ENCODE data around the gene PTP4A2.
"Not testable (repeated sequence)": the region's sequence is repeated elsewhere in the genome, so short reads cannot be mapped to it uniquely, and the experiment has no call there.

Gene PTP4A2

DNA sequence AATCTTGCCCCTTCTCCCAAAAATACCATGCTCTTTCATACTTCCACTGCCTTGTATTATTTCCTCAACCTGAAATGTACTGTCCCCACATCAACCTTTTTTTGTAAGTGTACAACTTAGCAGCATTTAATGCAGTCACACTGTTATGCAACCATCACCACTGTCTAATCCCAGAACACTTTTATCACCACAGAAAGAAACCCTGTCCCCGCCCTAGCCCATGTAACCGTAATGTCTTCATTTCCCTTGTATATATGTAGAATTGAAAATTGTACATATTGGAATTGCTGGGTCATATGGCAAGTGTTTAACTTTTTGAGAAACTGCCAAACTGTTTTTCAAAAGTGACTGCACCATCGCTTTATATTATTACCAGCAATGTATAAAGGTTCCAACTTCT lies 37.4 kb downstream of the PTP4A2 start:
- H3K4me2 ChIP-seq (ENCODE audit: low read length) = no peak overlapping the region
- peaks cover 11% of the 10 kb centered on the region for H3K36me3 ChIP-seq (ENCODE audit: insufficient read depth, low read length)
- no peaks in the 10 kb centered on the region for H3K27me3 ChIP-seq (ENCODE audit: control insufficient read depth, insufficient read depth, low read length)
- H3K4me3 ChIP-seq (ENCODE audit: low read length) = no peak overlapping the region
- no peaks in the 10 kb centered on the region for H3K9me3 ChIP-seq (replicated peaks; ENCODE audit: low read length)
- H3K4me1 ChIP-seq (ENCODE audit: control insufficient read depth, insufficient read depth, low read length) = peaks cover 4% of the 10 kb centered on the region
- no peak overlapping the region for H3K9ac ChIP-seq (ENCODE audit: low read depth, low read length)

GRCh38 chr1:31897526-31898100 lies 40.6 kb downstream of the PTP4A2 start:
- Histone ChIP-seq H3K36me3 (ENCODE audit: insufficient read depth, low read length) (no peaks in the 10 kb centered on the region), H3K9ac (ENCODE audit: low read depth, low read length) (no peak overlapping the region), H3K4me1 (ENCODE audit: control insufficient read depth, insufficient read depth, low read length) (peaks cover 4% of the 10 kb centered on the region), H3K9me3 (replicated peaks; ENCODE audit: low read length) (no peaks in the 10 kb centered on the region), H3K4me3 (ENCODE audit: low read length) (no peak overlapping the region), H3K27me3 (ENCODE audit: control insufficient read depth, insufficient read depth, low read length) (no peaks in the 10 kb centered on the region), H3K4me2 (ENCODE audit: low read length) (no peak overlapping the region)

GRCh38 chr1:31895474-31896198 lies 42.5 kb downstream of the PTP4A2 start:
- not testable (repeated sequence) for H3K9me3 ChIP-seq (replicated peaks; ENCODE audit: low read length)

DNA sequence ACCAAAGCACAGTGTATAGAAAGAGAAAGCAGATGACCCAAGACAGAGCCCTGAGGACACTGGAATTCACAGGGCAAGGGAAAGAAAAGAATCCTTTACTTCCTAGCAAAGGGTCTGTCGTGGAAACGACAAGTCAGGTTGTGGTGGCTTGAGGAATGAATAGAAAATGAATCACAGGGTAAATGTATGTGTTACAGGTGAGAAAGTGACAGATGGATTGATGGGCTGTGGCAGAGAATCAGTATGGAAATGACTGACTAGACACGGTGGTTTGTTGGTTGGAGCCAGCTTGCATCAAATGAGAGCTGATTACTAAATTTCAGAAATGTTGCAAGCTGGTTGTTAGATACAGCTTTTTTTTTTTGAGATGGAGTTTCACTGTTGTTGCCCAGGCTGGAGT lies 46.9 kb downstream of the PTP4A2 start:
- no peaks in the 10 kb centered on the region for H3K36me3 ChIP-seq (ENCODE audit: insufficient read depth, low read length)
- H3K4me2 ChIP-seq (ENCODE audit: low read length) = no peak overlapping the region
- H3K9me3 ChIP-seq (replicated peaks; ENCODE audit: low read length) = no peaks in the 10 kb centered on the region
- H3K9ac ChIP-seq (ENCODE audit: low read depth, low read length) = no peak overlapping the region
- H3K4me3 ChIP-seq (ENCODE audit: low read length) = no peak overlapping the region
- H3K4me1 ChIP-seq (ENCODE audit: control insufficient read depth, insufficient read depth, low read length) = no peaks in the 10 kb centered on the region
- H3K27me3 ChIP-seq (ENCODE audit: control insufficient read depth, insufficient read depth, low read length) = no peaks in the 10 kb centered on the region

More at GRCh38 chr1:31895474-31896198, 42.5 kb downstream of the PTP4A2 start:
- H3K4me3 ChIP-seq (ENCODE audit: low read length); H3K9ac ChIP-seq (ENCODE audit: low read depth, low read length); H3K4me2 ChIP-seq (ENCODE audit: low read length); H3K36me3 ChIP-seq (ENCODE audit: insufficient read depth, low read length); H3K4me1 ChIP-seq (ENCODE audit: control insufficient read depth, insufficient read depth, low read length); H3K27me3 ChIP-seq (ENCODE audit: control insufficient read depth, insufficient read depth, low read length): not testable (repeated sequence)

- no peak overlapping the region for H3K4me2 ChIP-seq (ENCODE audit: low read length)
- H3K27me3 ChIP-seq (ENCODE audit: control insufficient read depth, insufficient read depth, low read length) = no peaks in the 10 kb centered on the region
- no peak overlapping the region for H3K4me3 ChIP-seq (ENCODE audit: low read length)
- H3K4me1 ChIP-seq (ENCODE audit: control insufficient read depth, insufficient read depth, low read length) = no peaks in the 10 kb centered on the region
- no peak overlapping the region for H3K9ac ChIP-seq (ENCODE audit: low read depth, low read length)
- H3K9me3 ChIP-seq (replicated peaks; ENCODE audit: low read length) = no peaks in the 10 kb centered on the region
- no peaks in the 10 kb centered on the region for H3K36me3 ChIP-seq (ENCODE audit: insufficient read depth, low read length)
These were observed 49.9 kb downstream of the PTP4A2 start for GRCh38 chr1:31888291-31888690.

GRCh38 chr1:31886866-31887265 lies 51.3 kb downstream of the PTP4A2 start:
- Histone ChIP-seq H3K36me3 (ENCODE audit: insufficient read depth, low read length) (no peaks in the 10 kb centered on the region), H3K4me2 (ENCODE audit: low read length) (no peak overlapping the region), H3K4me1 (ENCODE audit: control insufficient read depth, insufficient read depth, low read length) (no peaks in the 10 kb centered on the region)

DNA sequence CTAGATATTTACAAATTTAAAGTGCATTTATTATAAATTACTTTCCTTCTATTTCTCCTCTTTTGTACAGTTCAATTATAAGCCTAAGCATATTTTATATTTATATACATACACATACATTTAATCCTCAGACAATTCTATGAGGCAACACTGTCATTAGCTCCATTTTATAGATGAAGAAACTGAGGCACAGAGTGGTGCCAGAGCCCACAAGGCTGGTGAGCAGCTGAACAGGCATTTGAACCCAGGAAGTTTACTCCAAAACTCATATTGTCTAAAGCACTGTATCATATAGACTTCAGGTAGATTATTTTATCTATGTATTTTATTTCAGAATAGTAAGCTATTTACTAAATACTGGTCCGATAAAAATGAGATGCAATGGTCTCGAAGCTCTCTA lies 52.3 kb downstream of the PTP4A2 start:
- H3K4me1 ChIP-seq (ENCODE audit: control insufficient read depth, insufficient read depth, low read length) = no peaks in the 10 kb centered on the region
- H3K9me3 ChIP-seq (replicated peaks; ENCODE audit: low read length) = no peaks in the 10 kb centered on the region
- no peak overlapping the region for H3K4me3 ChIP-seq (ENCODE audit: low read length)
- H3K27me3 ChIP-seq (ENCODE audit: control insufficient read depth, insufficient read depth, low read length) = peaks cover 9% of the 10 kb centered on the region
- no peaks in the 10 kb centered on the region for H3K36me3 ChIP-seq (ENCODE audit: insufficient read depth, low read length)
- H3K4me2 ChIP-seq (ENCODE audit: low read length) = no peak overlapping the region
- no peak overlapping the region for H3K9ac ChIP-seq (ENCODE audit: low read depth, low read length)

More at GRCh38 chr1:31886866-31887265, 51.3 kb downstream of the PTP4A2 start:
- Histone ChIP-seq H3K9ac (ENCODE audit: low read depth, low read length) (no peak overlapping the region), H3K27me3 (ENCODE audit: control insufficient read depth, insufficient read depth, low read length) (no peaks in the 10 kb centered on the region), H3K4me3 (ENCODE audit: low read length) (no peak overlapping the region), H3K9me3 (replicated peaks; ENCODE audit: low read length) (no peaks in the 10 kb centered on the region)

DNA sequence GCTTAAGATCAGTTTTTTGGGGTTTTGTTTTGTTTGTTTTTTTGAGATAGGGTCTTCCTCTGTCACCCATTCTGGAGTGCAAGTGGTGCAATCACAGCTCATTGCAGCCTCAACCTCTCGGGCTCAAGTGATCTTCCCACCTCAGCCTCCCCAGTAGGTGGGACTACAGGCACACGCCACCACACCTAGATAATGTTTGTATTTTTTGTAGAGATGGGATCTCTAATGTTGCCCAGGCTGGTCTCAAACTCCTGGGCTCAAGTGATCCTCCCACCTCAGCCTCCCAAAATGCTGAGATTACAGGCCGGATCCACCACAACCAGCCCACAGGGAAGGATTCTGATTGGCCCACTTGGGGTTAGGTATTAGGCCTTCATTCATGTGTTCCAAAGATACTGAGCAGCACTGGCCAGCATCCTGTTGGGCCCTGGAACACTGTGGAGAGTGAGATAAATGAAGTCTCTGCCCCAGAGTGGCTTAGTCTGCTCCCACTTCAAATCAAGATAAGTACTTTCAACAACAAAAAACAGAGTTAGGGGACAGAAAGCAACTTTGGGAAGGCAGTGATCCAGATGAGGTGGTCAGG lies 54.7 kb downstream of the PTP4A2 start:
- H3K9me3 ChIP-seq (replicated peaks; ENCODE audit: low read length) = no peaks in the 10 kb centered on the region
- peaks cover 19% of the 10 kb centered on the region for H3K27me3 ChIP-seq (ENCODE audit: control insufficient read depth, insufficient read depth, low read length)
- no peak overlapping the region for H3K4me3 ChIP-seq (ENCODE audit: low read length)
- H3K4me2 ChIP-seq (ENCODE audit: low read length) = no peak overlapping the region
- H3K4me1 ChIP-seq (ENCODE audit: control insufficient read depth, insufficient read depth, low read length) = no peaks in the 10 kb centered on the region
- no peaks in the 10 kb centered on the region for H3K36me3 ChIP-seq (ENCODE audit: insufficient read depth, low read length)
- no peak overlapping the region for H3K9ac ChIP-seq (ENCODE audit: low read depth, low read length)

DNA sequence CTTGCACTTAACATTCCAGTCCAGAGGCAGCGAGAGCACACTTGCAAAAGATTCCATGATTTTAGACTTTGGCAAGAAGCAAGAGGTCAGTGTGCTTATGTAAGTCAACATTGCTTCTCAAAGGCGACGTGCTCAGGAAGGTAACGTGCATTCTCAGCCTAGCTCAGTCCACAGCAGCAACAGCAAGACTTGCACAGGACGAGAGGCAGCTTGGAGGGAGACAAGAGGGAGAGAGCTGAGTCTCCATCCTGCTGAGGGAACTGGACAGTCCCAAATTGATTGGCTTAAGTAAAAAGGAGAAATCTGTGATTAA lies 56.5 kb downstream of the PTP4A2 start:
- H3K9me3 ChIP-seq (replicated peaks; ENCODE audit: low read length) = no peaks in the 10 kb centered on the region
- H3K4me1 ChIP-seq (ENCODE audit: control insufficient read depth, insufficient read depth, low read length) = no peaks in the 10 kb centered on the region
- no peaks in the 10 kb centered on the region for H3K36me3 ChIP-seq (ENCODE audit: insufficient read depth, low read length)
- H3K4me2 ChIP-seq (ENCODE audit: low read length) = no peak overlapping the region
- no peak overlapping the region for H3K9ac ChIP-seq (ENCODE audit: low read depth, low read length)
- H3K4me3 ChIP-seq (ENCODE audit: low read length) = no peak overlapping the region
- peaks cover 19% of the 10 kb centered on the region for H3K27me3 ChIP-seq (ENCODE audit: control insufficient read depth, insufficient read depth, low read length)

GRCh38 chr1:31880957-31881687 lies 57.0 kb downstream of the PTP4A2 start:
- Histone ChIP-seq H3K4me3 (ENCODE audit: low read length) (no peak overlapping the region), H3K4me2 (ENCODE audit: low read length) (no peak overlapping the region), H3K9ac (ENCODE audit: low read depth, low read length) (no peak overlapping the region), H3K27me3 (ENCODE audit: control insufficient read depth, insufficient read depth, low read length) (peaks cover 19% of the 10 kb centered on the region), H3K36me3 (ENCODE audit: insufficient read depth, low read length) (no peaks in the 10 kb centered on the region), H3K9me3 (replicated peaks; ENCODE audit: low read length) (no peaks in the 10 kb centered on the region), H3K4me1 (ENCODE audit: control insufficient read depth, insufficient read depth, low read length) (no peaks in the 10 kb centered on the region)

GRCh38 chr1:31879981-31880608 lies 58.1 kb downstream of the PTP4A2 start:
- no peaks in the 10 kb centered on the region for H3K36me3 ChIP-seq (ENCODE audit: insufficient read depth, low read length)

More at GRCh38 chr1:31879981-31880608, 58.1 kb downstream of the PTP4A2 start:
- H3K4me3 ChIP-seq (ENCODE audit: low read length) = no peak overlapping the region
- no peak overlapping the region for H3K9ac ChIP-seq (ENCODE audit: low read depth, low read length)
- H3K4me1 ChIP-seq (ENCODE audit: control insufficient read depth, insufficient read depth, low read length) = no peaks in the 10 kb centered on the region
- H3K27me3 ChIP-seq (ENCODE audit: control insufficient read depth, insufficient read depth, low read length) = peaks cover 19% of the 10 kb centered on the region
- no peak overlapping the region for H3K4me2 ChIP-seq (ENCODE audit: low read length)
- no peaks in the 10 kb centered on the region for H3K9me3 ChIP-seq (replicated peaks; ENCODE audit: low read length)

Data from skeletal muscle satellite cell (primary cell).